ENCODE results near the gene GRB2.

- TF ChIP-seq CTCF (IDR thresholded peaks at IDR 0.05; ENCODE audit: insufficient read depth, low read length, poor library complexity, severe bottlenecking) (no peak), EZH2phosphoT487 (conservative IDR thresholded peaks at IDR 0.05; ENCODE audit: low read length) (no peak)
Measured at GRCh38 chr17:75400326-75400939, 5.0 kb downstream of the GRB2 start.

All from SU-DHL-6 (cell line).